Ectodermal cell (in vitro differentiated cells): ENCODE measurements around the gene MAPKAP1.

Experiments
- H3K27ac ChIP-seq: 2 replicates; pipeline ENCODE4 v1.7.0; 2013; ENCODE audit warnings: mild to moderate bottlenecking, low read depth, low read length; ENCODE audit not compliant: insufficient read depth, poor library complexity, severe bottlenecking
- H3K27me3 ChIP-seq: 2 replicates; pipeline ENCODE4 v1.7.0; 2013; ENCODE audit warnings: mild to moderate bottlenecking, low read length; ENCODE audit not compliant: insufficient read depth, control insufficient read depth, poor library complexity, severe bottlenecking
- H3K36me3 ChIP-seq: one replicate; pipeline ENCODE4 v1.7.0; 2013; ENCODE audit warnings: low read length; ENCODE audit not compliant: control insufficient read depth, insufficient read depth
- H3K4me1 ChIP-seq: one replicate; pipeline ENCODE4 v1.7.0; 2013; ENCODE audit warnings: low read length; ENCODE audit not compliant: control insufficient read depth, insufficient read depth
- H3K4me3 ChIP-seq: 2 replicates; pipeline ENCODE4 v1.7.0; 2013; ENCODE audit warnings: low read depth, low read length, control low read depth; ENCODE audit not compliant: insufficient read depth
- H3K9me3 ChIP-seq: 2 replicates; pipeline ENCODE4 v1.7.0; 2013; ENCODE audit warnings: mild to moderate bottlenecking, low read length, moderate library complexity; ENCODE audit not compliant: control insufficient read depth
- WGBS, 2 experiments: methylation state at CpG; one replicate each; pipeline ENCODE4 v1.1.7; 2013; ENCODE audit warnings: missing lambda C conversion rate in 2 of 2; 5-methylcytosine and 5-hydroxymethylcytosine counted together

Gene MAPKAP1

DNA sequence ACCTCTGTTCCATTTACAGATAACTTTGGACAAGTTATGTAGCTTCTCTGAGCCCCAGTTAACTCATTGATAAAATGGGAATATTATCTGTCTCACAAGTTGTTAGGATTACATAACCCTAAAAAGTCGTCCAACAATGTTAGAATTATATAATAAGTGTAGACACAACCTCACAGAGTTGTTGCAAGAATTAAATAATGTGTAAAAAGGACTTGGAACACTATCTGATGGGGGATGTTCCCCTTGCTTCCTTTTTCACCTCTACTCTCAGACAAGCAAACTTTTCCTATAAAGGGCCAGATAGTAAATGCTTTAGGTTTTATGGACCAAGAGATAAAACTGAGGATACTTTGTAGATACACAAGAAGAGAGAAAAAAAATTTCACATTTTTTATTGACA lies 251.9 kb downstream of the MAPKAP1 start:
- Histone ChIP-seq H3K36me3 (peaks cover 7% of the 10 kb centered on the region), H3K9me3 (no peaks in the 10 kb centered on the region), H3K4me1 (no peaks in the 10 kb centered on the region), H3K27ac (no peak overlapping the region), H3K27me3 (no peaks in the 10 kb centered on the region), H3K4me3 (no peak overlapping the region)
- 80% methylated on average over 1 of the region's 1 CpG; no CpG with 5 or more reads in 1 of the 2 experiments for WGBS, 2 experiments

DNA sequence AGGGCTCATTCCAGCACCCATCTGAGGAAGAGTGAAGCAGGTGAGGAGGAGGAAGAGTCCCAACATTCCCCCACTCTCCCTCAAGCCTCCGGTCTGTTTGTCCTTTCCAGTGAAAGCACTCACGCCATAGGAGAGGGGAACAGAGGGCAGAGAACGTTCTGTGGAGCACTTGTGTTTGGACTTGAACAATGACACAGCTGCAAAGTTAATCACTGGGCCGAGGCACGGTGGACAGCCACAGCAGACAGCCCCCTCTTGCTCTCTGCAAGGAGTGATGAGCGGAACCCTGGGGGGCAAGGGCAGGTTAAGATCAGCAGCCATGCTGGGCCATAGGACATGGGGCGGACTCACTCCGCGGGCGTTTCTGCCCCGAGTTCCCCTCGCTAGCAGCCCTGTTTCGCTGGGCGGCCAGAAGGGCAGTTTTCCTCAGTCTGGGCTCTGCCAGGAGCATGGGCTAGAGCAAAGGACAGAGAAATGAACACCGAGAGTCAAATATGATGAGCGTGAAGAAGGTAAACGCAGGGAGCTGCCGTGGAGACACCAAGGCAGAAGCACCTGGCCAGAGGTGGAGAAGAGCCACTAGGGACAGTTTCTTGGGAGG lies 259.7 kb downstream of the MAPKAP1 start:
- no peaks in the 10 kb centered on the region for H3K9me3 ChIP-seq
- H3K4me1 ChIP-seq = peaks cover 4% of the 10 kb centered on the region
- no peak overlapping the region for H3K27ac ChIP-seq
- H3K36me3 ChIP-seq = no peaks in the 10 kb centered on the region
- 86 to 89% methylated on average over 18 of the region's 18 CpGs for WGBS, 2 experiments
- H3K4me3 ChIP-seq = no peak overlapping the region
- no peaks in the 10 kb centered on the region for H3K27me3 ChIP-seq

DNA sequence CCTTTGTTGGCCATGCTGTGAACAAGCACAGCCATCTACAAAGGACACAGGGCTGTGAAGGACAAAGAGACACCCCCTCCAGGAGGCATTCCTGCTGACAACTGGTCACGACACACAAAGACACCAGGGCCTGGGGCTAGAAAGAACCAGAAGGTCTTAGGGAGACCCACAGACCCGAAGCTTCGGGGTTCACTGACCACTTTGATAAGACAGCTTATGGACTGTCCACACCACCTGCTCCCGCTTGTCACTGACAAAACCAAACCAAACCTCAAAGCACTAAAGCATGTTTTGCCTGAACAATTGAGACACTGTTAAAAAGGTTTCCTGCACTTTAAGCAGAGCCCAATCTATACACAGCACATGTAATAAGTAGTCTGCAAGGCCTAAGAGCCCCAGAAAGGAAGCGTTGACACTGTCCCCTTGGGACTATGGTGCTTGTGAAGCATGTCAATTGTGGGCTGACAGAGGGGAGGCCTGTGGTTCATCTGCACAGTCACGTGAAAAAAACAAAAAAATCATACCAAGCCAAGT lies 260.4 kb downstream of the MAPKAP1 start:
- H3K9me3 ChIP-seq = no peaks in the 10 kb centered on the region
- peaks cover 4% of the 10 kb centered on the region for H3K4me1 ChIP-seq
- no peak overlapping the region for H3K27ac ChIP-seq
- WGBS, 2 experiments = 50 to 63% methylated on average over 6 of the region's 6 CpGs
- H3K27me3 ChIP-seq = no peaks in the 10 kb centered on the region
- no peaks in the 10 kb centered on the region for H3K36me3 ChIP-seq
- H3K4me3 ChIP-seq = no peak overlapping the region

DNA sequence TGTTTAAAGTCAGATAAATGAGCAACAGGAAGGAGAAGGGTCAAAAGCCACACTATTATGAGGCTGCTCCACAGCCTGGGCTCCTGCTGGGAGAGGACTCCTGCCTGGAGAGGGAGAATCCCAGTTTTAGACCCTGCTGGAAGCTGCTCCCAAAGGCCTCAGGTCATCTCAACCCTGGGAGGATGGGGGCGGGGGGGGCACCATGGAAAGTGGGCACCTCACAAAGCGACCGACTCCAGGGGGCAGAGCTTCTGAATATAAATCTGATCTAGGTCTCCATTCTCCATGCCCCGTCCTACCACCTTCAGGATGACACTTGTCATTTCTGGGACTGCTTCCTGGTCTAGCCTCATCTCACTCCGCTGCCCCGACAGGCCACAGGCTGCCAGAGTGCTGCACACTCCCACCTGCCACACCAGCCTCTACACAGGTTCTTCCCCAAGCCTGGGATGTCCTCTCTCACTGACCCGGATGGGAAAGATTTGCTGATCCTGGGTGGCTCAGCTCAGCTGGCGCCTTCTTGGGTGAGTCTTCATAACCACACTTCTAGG lies 262.0 kb downstream of the MAPKAP1 start:
- 89 to 91% methylated on average over 8 of the region's 8 CpGs for WGBS, 2 experiments
- Histone ChIP-seq H3K27me3 (no peaks in the 10 kb centered on the region), H3K4me3 (no peak overlapping the region), H3K9me3 (no peaks in the 10 kb centered on the region), H3K36me3 (no peaks in the 10 kb centered on the region), H3K4me1 (peaks cover 4% of the 10 kb centered on the region), H3K27ac (no peak overlapping the region)

DNA sequence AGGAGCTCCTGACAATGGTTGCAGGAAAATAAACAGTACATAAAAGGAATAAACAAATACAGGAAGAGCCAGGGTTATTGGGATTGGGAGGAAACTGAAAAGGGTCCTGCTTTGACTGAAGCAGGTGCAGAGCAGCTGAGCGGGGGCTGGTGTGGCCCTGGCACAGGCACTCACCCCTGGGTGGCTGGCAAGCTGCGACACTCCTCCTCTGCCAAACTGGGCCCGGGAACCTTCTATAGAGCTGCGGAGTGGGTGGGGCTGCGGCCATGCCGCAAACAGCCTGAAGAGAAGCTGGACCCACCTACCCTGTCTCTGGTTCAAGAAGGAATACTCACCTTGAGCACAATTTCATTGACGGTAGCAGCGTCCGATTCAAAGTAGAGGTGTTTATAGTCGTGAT lies 262.8 kb downstream of the MAPKAP1 start:
- Histone ChIP-seq H3K4me3 (no peak overlapping the region), H3K36me3 (no peaks in the 10 kb centered on the region), H3K27ac (no peak overlapping the region), H3K9me3 (no peaks in the 10 kb centered on the region), H3K27me3 (no peaks in the 10 kb centered on the region), H3K4me1 (peaks cover 4% of the 10 kb centered on the region)
- WGBS, 2 experiments = 95 to 96% methylated on average over 10 of the region's 10 CpGs

DNA sequence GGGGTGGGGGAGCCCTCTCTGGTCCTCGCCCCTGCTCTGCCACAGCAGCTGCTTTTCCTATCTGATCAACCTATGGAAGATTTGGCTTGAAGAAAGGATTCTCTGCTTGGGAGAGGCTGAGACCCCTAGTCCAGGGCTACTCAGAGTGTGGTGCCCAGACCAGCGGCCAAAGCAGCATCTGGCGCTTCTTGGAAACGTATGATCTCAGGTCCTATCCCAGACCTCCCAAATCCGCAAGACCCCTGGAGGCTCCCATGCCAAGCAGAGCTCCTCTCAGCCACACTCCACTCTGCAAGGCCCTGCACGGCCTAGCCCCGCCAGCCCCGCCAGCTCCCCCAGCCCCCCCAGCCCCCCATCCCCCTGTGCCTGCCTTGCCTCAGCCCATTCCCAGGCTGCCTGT lies 263.6 kb downstream of the MAPKAP1 start:
- Histone ChIP-seq H3K4me1 (peaks cover 4% of the 10 kb centered on the region), H3K36me3 (no peaks in the 10 kb centered on the region), H3K27me3 (no peaks in the 10 kb centered on the region), H3K4me3 (no peak overlapping the region), H3K9me3 (no peaks in the 10 kb centered on the region), H3K27ac (no peak overlapping the region)
- 95% methylated on average over 5 of the region's 8 CpGs for WGBS, 2 experiments

DNA sequence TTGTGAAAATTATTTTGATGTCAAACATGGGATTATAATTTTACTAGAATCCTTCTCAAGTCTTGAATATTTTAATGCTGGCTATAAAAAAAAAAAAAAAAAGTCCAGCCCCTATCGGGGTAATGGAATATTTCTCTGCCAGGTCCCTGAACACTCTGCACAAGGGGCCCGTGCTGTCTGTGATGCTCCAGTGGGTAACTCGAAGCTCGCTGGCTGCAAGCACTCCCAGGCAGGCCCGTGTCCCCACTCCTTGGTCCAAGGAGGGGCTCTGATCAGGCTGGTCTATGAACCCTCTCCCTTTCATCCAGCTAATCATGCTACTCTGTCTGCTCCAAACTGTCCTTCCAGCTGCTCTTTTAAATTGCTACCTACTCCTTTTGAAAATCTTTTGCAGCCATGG lies 264.6 kb downstream of the MAPKAP1 start:
- Histone ChIP-seq H3K9me3 (no peaks in the 10 kb centered on the region), H3K4me1 (peaks cover 4% of the 10 kb centered on the region), H3K36me3 (no peaks in the 10 kb centered on the region), H3K27ac (no peak overlapping the region), H3K4me3 (no peak overlapping the region), H3K27me3 (no peaks in the 10 kb centered on the region)
- 93 to 97% methylated on average over 5 of the region's 5 CpGs for WGBS, 2 experiments

DNA sequence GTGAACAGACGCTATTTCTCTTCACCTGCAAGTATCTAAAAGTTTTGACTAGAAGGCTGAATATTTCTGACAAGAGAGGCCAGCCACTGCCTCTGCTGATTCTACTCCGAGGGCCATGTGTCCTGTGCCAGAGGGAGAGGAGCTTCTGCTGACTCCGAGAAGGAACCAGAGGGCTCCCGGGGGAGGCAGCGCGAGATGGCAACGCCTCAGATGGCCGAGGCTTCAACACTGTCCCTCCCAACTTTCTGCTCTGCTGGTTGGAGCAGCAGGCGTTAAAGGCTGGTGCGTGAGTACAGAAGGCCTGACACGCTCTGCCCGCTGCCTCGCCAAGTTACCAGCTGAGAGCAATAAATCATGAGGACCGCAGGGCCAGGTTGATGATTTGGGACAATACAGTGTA lies 266.6 kb downstream of the MAPKAP1 start:
- H3K9me3 ChIP-seq = no peaks in the 10 kb centered on the region
- 88 to 90% methylated on average over 14 of the region's 14 CpGs for WGBS, 2 experiments
- no peak overlapping the region for H3K27ac ChIP-seq
- no peaks in the 10 kb centered on the region for H3K36me3 ChIP-seq
- no peaks in the 10 kb centered on the region for H3K27me3 ChIP-seq
- H3K4me3 ChIP-seq = no peak overlapping the region
- H3K4me1 ChIP-seq = no peaks in the 10 kb centered on the region

DNA sequence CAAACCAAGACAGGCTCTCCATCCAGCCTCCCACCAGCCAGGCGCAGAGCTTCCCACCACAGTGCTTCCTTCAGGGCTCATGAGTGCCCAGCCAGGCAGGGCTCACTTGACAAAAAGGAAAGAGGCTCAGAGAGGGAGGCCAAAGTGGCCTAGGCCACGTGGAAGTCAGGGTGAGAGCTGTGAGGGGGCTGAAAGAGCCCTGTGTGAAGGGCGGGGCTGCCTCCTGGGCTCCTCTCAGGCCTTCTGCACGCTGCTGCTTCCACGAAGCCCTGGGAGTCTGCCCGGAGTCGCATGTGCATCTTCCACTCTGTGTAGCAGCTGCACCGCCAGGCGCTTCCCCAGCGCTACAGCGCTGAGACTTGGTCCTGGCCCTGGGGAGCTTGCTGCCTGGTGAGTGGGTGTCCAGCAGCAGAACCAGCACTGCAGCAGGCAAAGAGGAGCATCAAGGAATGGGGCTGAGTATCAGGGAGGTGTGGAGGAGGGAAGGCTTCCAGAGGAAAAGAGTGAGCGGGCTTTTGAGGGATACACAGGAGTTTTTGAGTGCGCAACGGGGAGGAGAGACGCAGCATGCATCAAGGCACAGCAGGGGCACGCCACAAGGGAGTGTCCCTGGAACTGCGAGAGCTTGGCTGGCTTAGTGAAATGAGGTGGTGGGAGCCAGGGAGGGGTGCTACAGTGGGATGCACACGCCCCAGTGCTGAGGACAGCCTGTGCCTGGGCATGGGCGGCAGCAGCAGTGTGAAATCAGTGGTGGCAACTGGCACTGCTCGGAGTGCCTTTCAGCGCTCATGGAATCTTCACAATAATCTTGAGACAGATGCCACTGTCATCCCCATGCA lies 267.4 kb downstream of the MAPKAP1 start:
- Histone ChIP-seq H3K4me3 (no peak overlapping the region), H3K27me3 (no peaks in the 10 kb centered on the region), H3K9me3 (no peaks in the 10 kb centered on the region), H3K36me3 (no peaks in the 10 kb centered on the region), H3K4me1 (no peaks in the 10 kb centered on the region), H3K27ac (no peak overlapping the region)
- 94 to 95% methylated on average over 21 of the region's 21 CpGs for WGBS, 2 experiments
